WTC11 (cell line): ENCODE results near the gene ATF7. TPM values are rescaled to one million over a fixed set of nuclear protein-coding genes. Genes with fewer than 3 reads are reported as not detected.

Experiments used
- ATAC-seq: fragments of 200-7000 bp; cut with Tn5 transposase; 2 replicates; pipeline ENCODE4 v1.10.0; 2021; ENCODE audit warnings: mild to moderate bottlenecking, moderate library complexity
- CTCF ChIA-PET: fragments of 300-600 bp; sonication (Branson Sonifier 250); formaldehyde crosslinking; loops from one replicate; lab custom pipeline; 2021; ENCODE audit warnings: antibody characterized with exemption; lab: Charles Lee
- POLR2A ChIA-PET: fragments of 350-600 bp; sonication (Branson Sonifier 250); formaldehyde crosslinking; loops from one replicate; lab custom pipeline; 2021; ENCODE audit warnings: antibody characterized with exemption; lab: Charles Lee
- DNase-seq: peaks from one replicate; pipeline ENCODE4 v3.0.0; 2021; ENCODE audit warnings: low spot score
- H3K27ac Mint-ChIP-seq: 2 replicates; pipeline ENCODE4 v1.8.0; 2021; ENCODE audit warnings: mixed read lengths
- H3K27me3 Mint-ChIP-seq: 2 replicates; pipeline ENCODE4 v1.8.0; 2021; ENCODE audit warnings: low read depth, mild to moderate bottlenecking, moderate library complexity, mixed read lengths
- H3K36me3 Mint-ChIP-seq: 2 replicates; pipeline ENCODE4 v1.8.0; 2021; ENCODE audit warnings: mixed read lengths
- H3K4me1 Mint-ChIP-seq: 2 replicates; pipeline ENCODE4 v1.8.0; 2022; ENCODE audit warnings: mixed read lengths
- H3K4me3 Mint-ChIP-seq: 2 replicates; pipeline ENCODE4 v1.8.0; 2021; ENCODE audit warnings: mild to moderate bottlenecking, moderate library complexity, mixed read lengths
- H3K9me3 Mint-ChIP-seq: 2 replicates; pipeline ENCODE4 v1.8.0; 2021; ENCODE audit warnings: mixed read lengths
- KAT7 ChIP-seq: sonication (generic); formaldehyde crosslinking; IDR thresholded peaks from 2 replicates; pipeline ENCODE4 v1.8.1; 2023; ENCODE audit warnings: missing genetic modification reagents, mild to moderate bottlenecking, borderline replicate concordance
- MAX ChIP-seq: sonication (generic); formaldehyde crosslinking; IDR thresholded peaks from 2 replicates; pipeline ENCODE4 v1.8.0; 2022; ENCODE audit warnings: mild to moderate bottlenecking, missing genetic modification reagents
- TCF7 ChIP-seq: sonication (generic); formaldehyde crosslinking; IDR thresholded peaks from 2 replicates; pipeline ENCODE4 v1.8.0; 2022; ENCODE audit warnings: mild to moderate bottlenecking, low read depth, missing genetic modification reagents, moderate library complexity
- TEAD1 ChIP-seq: sonication (generic); formaldehyde crosslinking; IDR thresholded peaks from 2 replicates; pipeline ENCODE4 v1.8.0; 2022; ENCODE audit warnings: mild to moderate bottlenecking, missing genetic modification reagents
- ZBTB43 ChIP-seq: sonication (generic); formaldehyde crosslinking; IDR thresholded peaks from 2 replicates; pipeline ENCODE4 v1.8.1; 2023; ENCODE audit warnings: mild to moderate bottlenecking, missing genetic modification reagents
- ZNF138 ChIP-seq: sonication (generic); formaldehyde crosslinking; conservative IDR thresholded peaks from 2 replicates; pipeline ENCODE4 v1.8.1; 2022; ENCODE audit warnings: mild to moderate bottlenecking, moderate library complexity, missing genetic modification reagents
- ZNF281 ChIP-seq: sonication (generic); formaldehyde crosslinking; IDR thresholded peaks from 2 replicates; pipeline ENCODE4 v1.8.0; 2023; ENCODE audit warnings: mild to moderate bottlenecking, missing genetic modification reagents
- ZNF416 ChIP-seq: fragments of 250-450 bp; sonication (Bioruptor Pico); IDR thresholded peaks from 2 replicates; pipeline ENCODE4 v1.9.0; 2021; ENCODE audit warnings: mild to moderate bottlenecking, inconsistent platforms
- total RNA-seq: library from RNA; stranded (reverse); gene quantifications from 3 replicates; pipeline ENCODE4 v1.2.3, GENCODE V29; 2021
- TF ChIP-seq, protein P1 (sequence below): sonication (generic); formaldehyde crosslinking; IDR thresholded peaks from 2 replicates; pipeline ENCODE4 v1.8.0; 2023; ENCODE audit warnings: missing genetic modification reagents, mild to moderate bottlenecking, borderline replicate concordance
- TF ChIP-seq, protein P2 (sequence below): sonication (generic); formaldehyde crosslinking; IDR thresholded peaks from 2 replicates; pipeline ENCODE4 v1.8.0; 2022; ENCODE audit warnings: missing genetic modification reagents
- TF ChIP-seq, protein P3 (sequence below): sonication (generic); formaldehyde crosslinking; IDR thresholded peaks from 2 replicates; pipeline ENCODE4 v1.8.1; 2023; ENCODE audit warnings: mild to moderate bottlenecking, missing genetic modification reagents, moderate library complexity

The ATF7 gene
- total RNA-seq, 1 experiment from 2014 or later: 16.3 TPM

DNA sequence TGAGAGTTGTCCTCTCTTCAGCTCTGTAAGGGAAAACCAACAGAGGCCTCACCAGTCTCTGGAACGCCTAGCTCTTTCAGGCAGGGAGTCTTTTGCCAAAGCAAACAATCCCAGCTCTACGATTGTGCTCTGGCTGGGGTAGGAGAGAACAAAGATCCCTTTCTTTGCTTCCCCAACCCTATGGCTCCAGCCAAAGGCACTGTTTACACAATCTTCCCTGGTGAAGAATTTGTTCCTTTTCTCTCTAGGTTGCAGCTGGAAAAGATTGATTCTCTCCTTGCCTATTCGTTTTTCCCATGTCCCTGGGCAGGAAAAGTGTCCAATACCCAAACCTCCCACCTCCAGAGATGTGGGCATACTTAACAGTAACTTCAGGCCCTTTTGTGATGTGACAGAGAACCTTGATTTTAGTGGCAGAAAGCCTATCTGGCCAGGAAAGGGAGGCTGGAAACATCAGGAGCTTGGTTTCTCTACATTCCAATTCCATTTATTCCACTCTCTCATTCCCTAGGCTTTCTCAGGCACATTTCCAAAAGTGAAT, 32.9 kb upstream of the ATF7 start:
- H3K4me1 Mint-ChIP-seq: peaks cover 14% of the 10 kb centered on the region
- ATAC-seq: peak; percentile 92
- no peaks in the 10 kb centered on the region for H3K27me3 Mint-ChIP-seq
- DNase-seq: no peak
- ChIA-PET POLR2A (interaction anchor here (1.5 to 2.1 kb wide), 2 partner anchors 17 to 19 kb away, joined by 4 to 9 read pairs; partner anchors contain the start of gene ATP5MC2), CTCF (interaction anchor here (0.6 to 3.3 kb wide), 4 partner anchors 17 to 116 kb away, joined by 3 to 24 read pairs (median 12); partner anchors contain the start of gene ATP5MC2)
- peak overlapping the region; percentile 96 for H3K27ac Mint-ChIP-seq
- no peak overlapping the region for H3K4me3 Mint-ChIP-seq
- H3K36me3 Mint-ChIP-seq: peaks cover 16% of the 10 kb centered on the region
- no peaks in the 10 kb centered on the region for H3K9me3 Mint-ChIP-seq
- TF ChIP-seq ZBTB43 (CRISPR knock-in tag) (no peak), ZNF416 (no peak), TEAD1 (CRISPR knock-in tag) (no peak), ZNF281 (no peak), KAT7 (CRISPR knock-in tag) (no peak), ZNF138 (CRISPR knock-in tag) (no peak), MAX (CRISPR knock-in tag) (no peak), TCF7 (CRISPR knock-in tag) (no peak)
- TF ChIP-seq, protein P1, sequence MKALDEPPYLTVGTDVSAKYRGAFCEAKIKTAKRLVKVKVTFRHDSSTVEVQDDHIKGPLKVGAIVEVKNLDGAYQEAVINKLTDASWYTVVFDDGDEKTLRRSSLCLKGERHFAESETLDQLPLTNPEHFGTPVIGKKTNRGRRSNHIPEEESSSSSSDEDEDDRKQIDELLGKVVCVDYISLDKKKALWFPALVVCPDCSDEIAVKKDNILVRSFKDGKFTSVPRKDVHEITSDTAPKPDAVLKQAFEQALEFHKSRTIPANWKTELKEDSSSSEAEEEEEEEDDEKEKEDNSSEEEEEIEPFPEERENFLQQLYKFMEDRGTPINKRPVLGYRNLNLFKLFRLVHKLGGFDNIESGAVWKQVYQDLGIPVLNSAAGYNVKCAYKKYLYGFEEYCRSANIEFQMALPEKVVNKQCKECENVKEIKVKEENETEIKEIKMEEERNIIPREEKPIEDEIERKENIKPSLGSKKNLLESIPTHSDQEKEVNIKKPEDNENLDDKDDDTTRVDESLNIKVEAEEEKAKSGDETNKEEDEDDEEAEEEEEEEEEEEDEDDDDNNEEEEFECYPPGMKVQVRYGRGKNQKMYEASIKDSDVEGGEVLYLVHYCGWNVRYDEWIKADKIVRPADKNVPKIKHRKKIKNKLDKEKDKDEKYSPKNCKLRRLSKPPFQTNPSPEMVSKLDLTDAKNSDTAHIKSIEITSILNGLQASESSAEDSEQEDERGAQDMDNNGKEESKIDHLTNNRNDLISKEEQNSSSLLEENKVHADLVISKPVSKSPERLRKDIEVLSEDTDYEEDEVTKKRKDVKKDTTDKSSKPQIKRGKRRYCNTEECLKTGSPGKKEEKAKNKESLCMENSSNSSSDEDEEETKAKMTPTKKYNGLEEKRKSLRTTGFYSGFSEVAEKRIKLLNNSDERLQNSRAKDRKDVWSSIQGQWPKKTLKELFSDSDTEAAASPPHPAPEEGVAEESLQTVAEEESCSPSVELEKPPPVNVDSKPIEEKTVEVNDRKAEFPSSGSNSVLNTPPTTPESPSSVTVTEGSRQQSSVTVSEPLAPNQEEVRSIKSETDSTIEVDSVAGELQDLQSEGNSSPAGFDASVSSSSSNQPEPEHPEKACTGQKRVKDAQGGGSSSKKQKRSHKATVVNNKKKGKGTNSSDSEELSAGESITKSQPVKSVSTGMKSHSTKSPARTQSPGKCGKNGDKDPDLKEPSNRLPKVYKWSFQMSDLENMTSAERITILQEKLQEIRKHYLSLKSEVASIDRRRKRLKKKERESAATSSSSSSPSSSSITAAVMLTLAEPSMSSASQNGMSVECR (CRISPR knock-in tag): no peak
- TF ChIP-seq, protein P2, sequence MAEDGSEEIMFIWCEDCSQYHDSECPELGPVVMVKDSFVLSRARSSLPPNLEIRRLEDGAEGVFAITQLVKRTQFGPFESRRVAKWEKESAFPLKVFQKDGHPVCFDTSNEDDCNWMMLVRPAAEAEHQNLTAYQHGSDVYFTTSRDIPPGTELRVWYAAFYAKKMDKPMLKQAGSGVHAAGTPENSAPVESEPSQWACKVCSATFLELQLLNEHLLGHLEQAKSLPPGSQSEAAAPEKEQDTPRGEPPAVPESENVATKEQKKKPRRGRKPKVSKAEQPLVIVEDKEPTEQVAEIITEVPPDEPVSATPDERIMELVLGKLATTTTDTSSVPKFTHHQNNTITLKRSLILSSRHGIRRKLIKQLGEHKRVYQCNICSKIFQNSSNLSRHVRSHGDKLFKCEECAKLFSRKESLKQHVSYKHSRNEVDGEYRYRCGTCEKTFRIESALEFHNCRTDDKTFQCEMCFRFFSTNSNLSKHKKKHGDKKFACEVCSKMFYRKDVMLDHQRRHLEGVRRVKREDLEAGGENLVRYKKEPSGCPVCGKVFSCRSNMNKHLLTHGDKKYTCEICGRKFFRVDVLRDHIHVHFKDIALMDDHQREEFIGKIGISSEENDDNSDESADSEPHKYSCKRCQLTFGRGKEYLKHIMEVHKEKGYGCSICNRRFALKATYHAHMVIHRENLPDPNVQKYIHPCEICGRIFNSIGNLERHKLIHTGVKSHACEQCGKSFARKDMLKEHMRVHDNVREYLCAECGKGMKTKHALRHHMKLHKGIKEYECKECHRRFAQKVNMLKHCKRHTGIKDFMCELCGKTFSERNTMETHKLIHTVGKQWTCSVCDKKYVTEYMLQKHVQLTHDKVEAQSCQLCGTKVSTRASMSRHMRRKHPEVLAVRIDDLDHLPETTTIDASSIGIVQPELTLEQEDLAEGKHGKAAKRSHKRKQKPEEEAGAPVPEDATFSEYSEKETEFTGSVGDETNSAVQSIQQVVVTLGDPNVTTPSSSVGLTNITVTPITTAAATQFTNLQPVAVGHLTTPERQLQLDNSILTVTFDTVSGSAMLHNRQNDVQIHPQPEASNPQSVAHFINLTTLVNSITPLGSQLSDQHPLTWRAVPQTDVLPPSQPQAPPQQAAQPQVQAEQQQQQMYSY (CRISPR knock-in tag): no peak
- TF ChIP-seq, protein P3, sequence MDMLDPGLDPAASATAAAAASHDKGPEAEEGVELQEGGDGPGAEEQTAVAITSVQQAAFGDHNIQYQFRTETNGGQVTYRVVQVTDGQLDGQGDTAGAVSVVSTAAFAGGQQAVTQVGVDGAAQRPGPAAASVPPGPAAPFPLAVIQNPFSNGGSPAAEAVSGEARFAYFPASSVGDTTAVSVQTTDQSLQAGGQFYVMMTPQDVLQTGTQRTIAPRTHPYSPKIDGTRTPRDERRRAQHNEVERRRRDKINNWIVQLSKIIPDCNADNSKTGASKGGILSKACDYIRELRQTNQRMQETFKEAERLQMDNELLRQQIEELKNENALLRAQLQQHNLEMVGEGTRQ (CRISPR knock-in tag): no peak
- TF ChIP-seq, all 79 proteins: peak for 0
